K562 (cell line): ENCODE data around the gene TBC1D7. TPM values are rescaled to one million over a fixed set of nuclear protein-coding genes. Genes with fewer than 3 reads are reported as not detected.

Source experiments
- FOXA3 ChIP-seq, 2 experiments: fragments of 450-650 bp in 1 of 2; sonication (generic) in 1 of 2; formaldehyde crosslinking; IDR thresholded peaks in 1 of 2; conservative IDR thresholded peaks in 1 of 2; 2 replicates each; pipeline versions ENCODE4 v1.4.0 to v1.8.0; 2020 to 2022; ENCODE audit warnings: mild to moderate bottlenecking in 2 of 2, missing genetic modification reagents in 1 of 2
- GTF2A2 ChIP-seq: IDR thresholded peaks from 2 replicates; pipeline ENCODE4 v1.6.1; 2016; ENCODE audit warnings: mild to moderate bottlenecking, missing genetic modification characterization, missing compliant biosample characterization
- MGA ChIP-seq: fragments of 450-650 bp; IDR thresholded peaks from 2 replicates; pipeline ENCODE4 v1.6.1; 2016; ENCODE audit warnings: mild to moderate bottlenecking, moderate library complexity
- MLLT1 ChIP-seq, 2 experiments: fragments of 450-650 bp; IDR thresholded peaks; 2 replicates each; pipeline ENCODE4 v1.6.1; 2016
- POLR2B ChIP-seq: fragments of 450-650 bp; IDR thresholded peaks from 2 replicates; pipeline ENCODE4 v1.6.1; 2018; ENCODE audit warnings: low read depth; ENCODE audit not compliant: partially characterized antibody
- PURB ChIP-seq: sonication (generic); formaldehyde crosslinking; IDR thresholded peaks from 2 replicates; pipeline ENCODE4 v1.9.0; 2021; ENCODE audit warnings: low read depth, mild to moderate bottlenecking, missing genetic modification reagents
- THAP12 ChIP-seq: fragments of 250-450 bp; sonication (Bioruptor Pico); IDR thresholded peaks from 2 replicates; pipeline ENCODE4 v1.9.0; 2021; ENCODE audit warnings: mild to moderate bottlenecking, inconsistent platforms
- ZNF174 ChIP-seq: fragments of 250-450 bp; sonication (Bioruptor Pico); IDR thresholded peaks from 2 replicates; pipeline ENCODE4 v1.4.0; 2020; ENCODE audit warnings: mild to moderate bottlenecking
- polyA plus RNA-seq, 8 experiments: library from polyadenylated mRNA; depleted of rRNA in 4 of 8; stranded (reverse) in 5 of 8; unstranded in 3 of 8; fragments of >200 nt; fragmentation: Nextera tagmentation in 2 of 8; fragmentation: Illumina TruSeq in 1 of 8; extraction: Ambion mirVana in 2 of 8; extraction: Trizol in 1 of 8; gene quantifications; 2 replicates each; pipeline versions ENCODE4 v1.2.1 to v1.2.3, GENCODE V29; 2011 to 2014; ENCODE audit warnings: inconsistent platforms in 1 of 8, missing spikeins in 1 of 8
- total RNA-seq, 7 experiments: library from RNA; depleted of rRNA in 6 of 7; stranded (reverse); fragments of >200 nt in 6 of 7; fragmentation: Illumina TruSeq in 2 of 7; extraction: Trizol in 2 of 7; gene quantifications; 2 replicates each; pipeline versions ENCODE4 v1.2.1 to v1.2.3, GENCODE V29; 2011 to 2021; ENCODE audit warnings: low replicate concordance in 1 of 7

The TBC1D7 gene
- total and polyA plus RNA-seq, 9 of the 15 experiments (the other 6 are each of a cell fraction or from before 2014, with no cell fraction given), result 49.4 to 107 (median 61.1) TPM

GRCh38 chr6:13328076-13328874 is at the start of gene TBC1D7 (continued):
- TF ChIP-seq MGA (peak; percentile 93), ZNF174 (CRISPR knock-in tag) (no peak), THAP12 (CRISPR knock-in tag) (peak; percentile 88), POLR2B (peak; percentile 91), MLLT1 (IDR thresholded peaks at IDR 0.05) (no peak), PURB (CRISPR knock-in tag) (no peak), GTF2A2 (no peak), FOXA3 (CRISPR knock-in tag; conservative IDR thresholded peaks at IDR 0.05 in 1 of 2, IDR thresholded peaks at IDR 0.05 in 1 of 2) (no peak)
